GM12878 (cell line): Measurements from ENCODE around the gene CMSS1. TPM values are rescaled to one million over a fixed set of nuclear protein-coding genes. Genes with fewer than 3 reads are reported as not detected.

Experiments used
- CTCF ChIP-seq, 3 experiments: IDR thresholded peaks in 2 of 3; conservative IDR thresholded peaks in 1 of 3; 2 replicates each; pipeline ENCODE4 v1.5.1; 2011; ENCODE audit warnings: low read depth in 3 of 3, low read length in 3 of 3, mild to moderate bottlenecking in 3 of 3, control low read depth in 2 of 3, moderate library complexity in 2 of 3, inconsistent platforms in 1 of 3, mixed read lengths in 1 of 3; ENCODE audit not compliant: control insufficient read depth in 2 of 3, insufficient read depth in 1 of 3; ENCODE audit errors: extremely low read depth in 1 of 3
- FOXM1 ChIP-seq: IDR thresholded peaks from 2 replicates; pipeline ENCODE4 v1.6.1; 2012; ENCODE audit warnings: low read depth, mild to moderate bottlenecking, inconsistent platforms, low read length, moderate library complexity
- HSF1 ChIP-seq: fragments of 150-350 bp; IDR thresholded peaks from 2 replicates; pipeline ENCODE4 v1.6.1; 2014; ENCODE audit warnings: mild to moderate bottlenecking, low read depth, low read length
- MEF2B ChIP-seq: fragments of 450-650 bp; IDR thresholded peaks from 2 replicates; pipeline ENCODE4 v1.6.1; 2018; ENCODE audit warnings: mild to moderate bottlenecking, moderate library complexity; ENCODE audit not compliant: partially characterized antibody, poor library complexity, severe bottlenecking
- NBN ChIP-seq: fragments of 450-650 bp; IDR thresholded peaks from 2 replicates; pipeline ENCODE4 v1.6.1; 2016
- NFXL1 ChIP-seq: fragments of 450-650 bp; IDR thresholded peaks from 2 replicates; pipeline ENCODE4 v1.6.1; 2017; ENCODE audit warnings: antibody characterized with exemption, mild to moderate bottlenecking, borderline replicate concordance
- PAX5 ChIP-seq: IDR thresholded peaks from 2 replicates; pipeline ENCODE4 v1.6.1; 2011; ENCODE audit warnings: low read depth, low read length, borderline replicate concordance
- PML ChIP-seq: IDR thresholded peaks from 2 replicates; pipeline ENCODE4 v1.6.1; 2012; ENCODE audit warnings: low read length, inconsistent platforms
- POU2F2 ChIP-seq: IDR thresholded peaks from 3 replicates; pipeline ENCODE4 v1.6.1; 2011; ENCODE audit warnings: low read depth, mild to moderate bottlenecking, low read length, borderline replicate concordance
- SIX5 ChIP-seq: IDR thresholded peaks from 2 replicates; pipeline ENCODE4 v1.6.1; 2011; ENCODE audit warnings: mild to moderate bottlenecking, low read depth, low read length, moderate library complexity; ENCODE audit not compliant: severe bottlenecking
- SUPT20H ChIP-seq: IDR thresholded peaks from 2 replicates; pipeline ENCODE4 v1.6.1; 2011; ENCODE audit warnings: low read depth, mild to moderate bottlenecking, low read length, moderate library complexity, borderline replicate concordance; ENCODE audit not compliant: control insufficient read depth
- ZNF592 ChIP-seq: fragments of 450-650 bp; IDR thresholded peaks from 2 replicates; pipeline ENCODE4 v1.6.1; 2017; ENCODE audit warnings: mild to moderate bottlenecking, moderate library complexity
- polyA plus RNA-seq, 11 experiments: library from polyadenylated mRNA; depleted of rRNA in 4 of 11; unstranded in 6 of 11; stranded (reverse) in 5 of 11; fragments of >200 nt; fragmentation: Nextera tagmentation in 4 of 11; fragmentation: Illumina TruSeq in 1 of 11; extraction: Ambion mirVana in 4 of 11; extraction: Trizol in 1 of 11; gene quantifications; 1 replicate in 1 of 11; 2 replicates in 10 of 11; pipeline versions ENCODE4 v1.2.1 to v1.2.3, GENCODE V29; 2011 to 2016; ENCODE audit warnings: inconsistent platforms in 2 of 11, missing spikeins in 2 of 11, low read depth in 1 of 11
- total RNA-seq, 4 experiments: library from RNA; depleted of rRNA in 3 of 4; stranded (reverse); fragments of >200 nt in 3 of 4; fragmentation: Illumina TruSeq in 1 of 4; extraction: Trizol in 1 of 4; gene quantifications; 2 replicates each; pipeline versions ENCODE4 v1.2.1 to v1.2.3, GENCODE V29; 2013 to 2021

The CMSS1 gene
- total and polyA plus RNA-seq, 10 of the 15 experiments (the other 5 are each of a cell fraction or from before 2014, with no cell fraction given), result 31.0 to 118 (median 70.1) TPM

GRCh38 chr3:99803297-99803696, 14.4 kb upstream of the CMSS1 start (continued):
- TF ChIP-seq NFXL1, result no peak
- TF ChIP-seq SUPT20H, result no peak
- TF ChIP-seq HSF1, result no peak
- TF ChIP-seq ZNF592, result no peak
- no peak for TF ChIP-seq PAX5
- no peak for TF ChIP-seq CTCF (IDR thresholded peaks at IDR 0.05 in 2 of 3, conservative IDR thresholded peaks at IDR 0.05 in 1 of 3; ENCODE audit: control insufficient read depth in 2 of 3, extremely low read depth in 1 of 3, insufficient read depth in 1 of 3, low read depth in 3 of 3, low read length in 3 of 3)
- TF ChIP-seq SIX5, result no peak
- TF ChIP-seq NBN, result no peak
- no peak for TF ChIP-seq PML
- TF ChIP-seq MEF2B, result no peak
- TF ChIP-seq FOXM1, result no peak
- no peak for TF ChIP-seq POU2F2
- TF ChIP-seq, all 136 proteins: peak for 0
